HG03064 (cell line): Measurements from ENCODE around the gene KCNQ5.
"Not testable (repeated sequence)": the region's sequence is repeated elsewhere in the genome, so short reads cannot be mapped to it uniquely, and the experiment has no call there.

Experiments used
- ATAC-seq: cut with Tn5 transposase; IDR thresholded peaks from one replicate; pipeline ENCODE4 v1.9.1; 2021; ENCODE audit warnings: low read depth; ENCODE audit not compliant: unreplicated experiment

KCNQ5 gene

DNA sequence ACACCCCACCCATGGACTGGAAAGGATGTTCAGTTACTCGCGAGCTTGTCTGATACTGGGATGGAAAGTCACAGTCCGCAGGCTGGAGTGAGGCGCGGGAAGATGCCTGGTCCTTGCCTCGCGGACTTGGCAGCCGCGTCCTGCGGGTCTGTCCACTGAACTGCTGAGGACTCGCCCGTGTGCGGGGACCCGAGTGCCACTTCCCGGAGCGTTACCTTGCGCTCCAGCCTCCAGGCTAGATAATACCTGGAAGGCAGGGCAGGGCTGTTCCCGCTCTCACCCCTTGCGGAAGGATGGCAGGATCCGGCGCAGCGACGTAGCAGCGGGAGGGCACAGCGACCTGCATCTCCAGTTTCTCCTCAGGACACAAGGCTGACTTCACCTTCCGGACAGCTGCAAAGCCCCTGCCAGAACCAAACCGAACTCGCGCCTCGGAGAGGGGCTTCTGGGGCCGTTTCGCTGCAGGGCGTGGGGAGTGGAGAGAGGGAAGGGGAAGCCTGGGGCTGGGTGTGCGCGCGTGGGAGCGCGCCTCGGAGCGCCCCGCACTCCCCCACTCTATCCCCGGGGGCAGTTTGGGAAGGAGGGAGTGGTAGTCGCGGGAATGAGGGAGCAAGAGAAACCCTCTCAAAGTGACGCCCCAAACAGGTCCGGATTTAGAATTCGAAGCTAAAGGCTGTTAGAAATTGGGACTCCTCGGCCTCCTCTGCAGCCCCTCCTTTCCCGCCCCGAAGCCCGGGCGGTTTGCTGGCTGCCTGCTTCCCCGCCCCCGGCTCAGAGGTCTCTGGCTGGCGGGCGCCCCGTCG is at the start of gene KCNQ5:
Gene KCNQ5, plus strand, starts transcription at position 774 of the 803 bp plus-strand sequence.
- no peak for ATAC-seq

DNA sequence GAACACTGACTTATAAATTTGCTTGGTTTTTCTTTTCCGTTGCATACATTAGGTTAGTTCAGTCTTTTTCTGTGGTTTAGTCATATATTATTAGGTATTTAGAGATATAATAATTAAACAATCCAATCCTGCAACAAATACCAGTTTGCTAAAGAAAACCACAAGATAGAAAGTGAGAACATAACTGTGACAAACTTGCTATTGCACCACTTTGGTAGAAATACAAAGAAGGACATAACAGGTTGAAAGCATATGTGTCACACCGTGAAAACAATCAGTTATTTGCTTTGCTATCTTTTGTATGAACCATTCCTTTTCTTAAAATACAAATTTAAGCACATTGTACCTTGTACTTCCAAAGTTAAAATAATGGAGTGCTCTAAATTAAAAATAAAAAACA is 42.0 kb upstream of the KCNQ5 start:
- peak; percentile 88 for ATAC-seq

DNA sequence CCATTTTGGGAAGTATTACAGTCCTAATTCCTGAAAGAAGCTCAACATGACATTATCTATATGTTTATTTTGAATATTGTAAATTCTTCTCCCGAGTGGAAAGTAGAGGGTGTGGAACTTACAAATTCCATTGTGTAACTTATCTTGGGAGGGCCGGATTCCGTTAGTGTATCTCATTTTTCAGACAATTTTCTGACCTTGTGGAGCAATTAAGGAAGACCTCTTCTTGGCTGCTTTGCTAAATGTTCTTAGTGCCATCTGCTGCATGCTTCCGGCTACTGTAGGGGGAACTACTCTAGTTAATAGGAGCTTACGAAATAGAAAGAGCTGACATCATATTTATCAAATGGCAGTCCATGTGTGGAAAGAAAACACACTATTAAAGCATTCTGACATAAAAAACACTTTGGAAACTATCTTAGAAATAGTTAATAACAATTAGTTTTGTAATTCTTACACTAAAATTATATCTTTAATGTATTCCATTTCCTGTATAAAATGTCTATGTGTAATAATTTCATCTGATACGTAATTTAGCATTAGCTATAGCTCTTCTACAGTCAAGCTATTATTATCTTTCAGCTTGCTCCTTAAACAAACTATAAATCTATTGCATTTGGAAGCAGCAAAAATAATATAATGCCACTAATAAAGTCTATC is 41.5 kb upstream of the KCNQ5 start:
- ATAC-seq = no peak

DNA sequence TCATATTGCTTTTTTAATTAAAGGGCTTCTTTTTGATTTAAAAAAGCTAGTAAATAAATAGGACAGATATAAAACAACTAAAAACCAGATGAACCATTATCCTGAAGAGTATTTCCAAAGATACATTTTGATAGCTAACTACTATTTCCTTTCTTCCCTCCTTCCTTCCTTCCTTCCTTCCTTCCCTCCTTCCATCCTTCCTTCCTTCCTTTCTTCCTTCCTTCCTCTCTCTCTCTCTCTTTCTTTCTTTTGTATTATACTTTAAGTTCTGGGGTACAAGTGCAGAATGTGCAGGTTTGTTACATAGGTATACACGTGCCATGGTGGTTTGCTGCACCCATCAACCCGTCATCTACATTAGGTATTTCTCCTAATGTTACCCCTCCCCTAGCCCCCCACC is 40.9 kb upstream of the KCNQ5 start:
- ATAC-seq = not testable (repeated sequence)

DNA sequence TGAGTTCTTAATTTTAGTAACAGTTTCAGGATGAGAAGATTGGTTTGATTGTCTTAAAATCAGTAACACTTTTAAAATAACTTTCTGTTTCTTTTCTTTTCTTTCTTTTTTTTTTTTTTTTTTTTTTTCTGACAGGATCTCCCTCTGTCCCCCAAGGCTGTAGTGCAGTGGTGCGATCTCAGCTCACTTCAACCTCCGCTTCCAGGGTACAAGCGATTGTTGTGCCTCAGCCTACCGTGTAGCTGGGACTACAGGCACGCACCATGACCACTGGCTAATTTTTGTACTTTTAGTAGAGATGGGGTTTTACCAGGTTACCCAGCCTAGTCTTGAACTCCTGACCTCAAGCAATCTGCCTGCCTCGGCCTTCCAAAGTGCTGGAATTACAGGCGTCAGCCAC is 33.7 kb upstream of the KCNQ5 start:
- ATAC-seq = no peak

DNA sequence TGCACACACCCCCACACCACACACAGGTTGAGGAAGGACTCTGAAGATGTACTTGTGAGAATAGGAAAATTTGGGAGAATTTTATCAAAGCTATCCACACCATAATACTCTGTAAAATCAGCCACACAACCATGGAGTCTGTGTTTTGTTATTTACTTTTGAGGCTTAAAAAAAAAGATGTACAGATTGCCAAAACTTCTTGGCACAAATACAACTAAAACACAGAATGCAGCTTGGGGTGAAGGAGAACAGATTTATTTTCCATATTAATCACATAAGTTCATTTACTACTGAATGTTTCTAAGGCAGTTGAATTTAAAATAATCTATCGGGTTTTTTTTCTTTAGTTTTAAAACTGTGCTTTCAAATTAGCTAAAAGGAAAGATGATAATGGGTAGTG is 32.8 kb upstream of the KCNQ5 start:
- no peak for ATAC-seq

DNA sequence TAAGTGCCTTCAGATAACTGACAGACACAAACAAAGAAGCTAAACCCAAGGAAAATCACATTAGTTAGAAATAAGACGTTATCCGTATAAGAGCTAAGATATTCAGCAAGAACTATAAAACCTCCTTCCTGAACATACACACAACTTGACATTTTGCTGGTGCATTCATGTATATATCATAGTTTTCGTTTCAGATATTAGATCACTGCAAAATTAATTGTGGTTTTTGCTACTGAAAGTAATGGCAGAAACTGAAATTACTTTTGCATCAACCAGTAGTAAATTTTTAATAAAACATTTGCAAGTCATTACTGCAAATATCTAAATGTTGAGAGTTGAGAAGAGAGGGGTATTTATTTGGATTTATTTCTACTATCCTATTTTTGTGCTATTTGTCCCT is 26.1 kb upstream of the KCNQ5 start:
- peak; percentile 93 for ATAC-seq

DNA sequence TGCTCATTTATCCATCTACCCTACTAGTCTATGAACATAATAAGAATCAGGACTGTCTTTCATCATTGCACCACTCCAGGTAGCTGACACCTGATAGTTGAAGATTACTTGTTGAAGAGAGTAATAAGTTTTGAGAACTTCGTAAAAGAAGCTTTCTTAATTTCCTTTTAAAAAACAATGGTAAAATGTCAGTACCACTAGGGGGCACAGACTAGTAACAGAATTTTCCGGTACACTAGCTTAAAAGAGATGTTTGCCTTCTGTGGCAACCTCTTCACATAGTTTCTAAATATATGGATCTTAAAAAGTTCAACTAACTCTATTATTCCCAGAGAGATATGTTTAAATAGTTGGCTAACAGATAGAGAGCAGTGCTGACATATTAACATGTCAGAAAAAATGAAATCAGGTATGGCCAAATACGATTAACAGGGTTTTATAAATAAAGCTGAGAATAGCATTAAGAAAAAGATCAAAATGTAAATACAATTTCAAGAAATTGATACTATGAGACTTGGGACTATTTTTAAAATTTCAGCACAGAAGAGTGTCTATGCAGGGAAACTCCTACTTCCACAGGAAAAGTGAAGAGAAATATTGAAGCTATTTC is 5.4 kb upstream of the KCNQ5 start:
- ATAC-seq = no peak

DNA sequence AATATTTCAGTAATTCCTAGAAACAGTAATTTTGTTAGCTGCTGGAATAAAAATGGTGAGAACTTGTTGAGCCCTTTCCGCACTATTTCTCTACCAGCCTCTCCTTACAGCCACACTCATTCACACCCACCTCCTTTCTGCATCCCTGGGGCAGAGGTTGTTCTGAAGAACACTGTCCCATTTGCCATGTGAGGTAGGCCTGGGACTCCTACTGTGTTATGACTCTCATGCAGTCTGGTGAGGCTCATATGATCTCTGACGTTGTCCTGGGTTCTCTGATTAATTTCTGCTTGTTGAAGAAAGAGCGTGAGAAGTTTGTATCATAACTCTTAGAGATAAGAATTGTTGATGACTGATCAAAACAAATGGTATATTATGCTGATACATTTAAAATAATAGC is 4.1 kb upstream of the KCNQ5 start:
- no peak for ATAC-seq

DNA sequence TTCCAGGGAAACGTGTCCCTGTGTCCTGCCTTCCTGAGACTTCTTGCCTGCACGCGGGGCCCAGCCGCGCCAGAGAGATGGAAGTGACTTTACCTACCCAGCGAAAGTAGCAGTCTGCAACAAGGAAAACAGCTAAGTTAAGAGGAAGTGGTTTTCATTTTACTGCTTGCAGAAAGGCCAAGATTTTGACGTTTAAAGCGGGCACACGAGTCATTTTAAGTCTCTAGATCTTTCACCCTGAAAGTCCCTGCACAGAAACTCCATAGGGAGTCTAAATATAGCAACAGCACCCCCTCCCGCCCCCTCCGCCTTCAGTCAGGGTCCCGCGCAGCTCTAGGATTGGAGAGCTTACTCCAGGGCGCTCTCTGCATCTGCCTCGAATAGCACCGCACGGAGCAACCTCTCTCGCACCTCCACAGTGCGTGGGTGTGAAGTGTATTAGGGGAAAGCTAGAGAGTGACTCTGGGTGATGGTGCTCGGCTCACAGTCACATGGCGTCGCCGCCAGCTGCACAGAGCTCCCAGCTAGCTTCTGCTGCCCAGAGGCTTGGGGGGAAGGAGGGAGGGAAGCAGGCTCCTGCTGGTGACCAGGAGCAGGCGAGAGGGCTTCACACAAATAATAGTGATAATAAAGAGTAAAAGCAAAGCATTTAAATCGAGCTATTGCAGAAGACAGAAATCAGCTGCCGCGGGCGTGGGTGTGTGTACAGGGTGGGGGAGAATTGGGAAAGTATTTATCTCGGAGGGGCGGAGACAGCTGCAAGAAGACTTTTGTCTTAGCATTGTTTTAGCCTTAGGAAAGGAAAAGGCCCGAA is 1.8 kb upstream of the KCNQ5 start:
- ATAC-seq = peak; percentile 46

DNA sequence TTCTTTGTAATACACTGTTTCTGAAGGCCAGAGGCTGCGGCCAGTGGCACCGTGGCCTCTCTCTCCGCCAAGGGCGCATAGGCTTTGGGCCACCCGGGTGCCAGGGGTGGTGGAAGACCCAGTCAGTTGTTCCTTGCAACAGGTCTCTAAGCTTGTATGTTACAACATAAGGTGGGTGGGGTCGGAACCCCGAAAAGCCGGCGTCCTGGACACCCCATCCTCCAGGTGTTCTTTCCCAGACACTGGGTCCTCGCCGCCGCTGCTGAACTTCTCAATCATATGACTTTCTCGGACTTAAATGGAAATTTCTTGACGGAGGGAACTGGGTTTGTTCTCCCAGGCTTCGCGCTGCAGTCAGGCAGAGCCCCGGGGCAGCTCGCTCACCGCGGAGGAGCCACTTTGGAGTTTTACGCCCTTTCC is 983 bp upstream of the KCNQ5 start:
- no peak for ATAC-seq

DNA sequence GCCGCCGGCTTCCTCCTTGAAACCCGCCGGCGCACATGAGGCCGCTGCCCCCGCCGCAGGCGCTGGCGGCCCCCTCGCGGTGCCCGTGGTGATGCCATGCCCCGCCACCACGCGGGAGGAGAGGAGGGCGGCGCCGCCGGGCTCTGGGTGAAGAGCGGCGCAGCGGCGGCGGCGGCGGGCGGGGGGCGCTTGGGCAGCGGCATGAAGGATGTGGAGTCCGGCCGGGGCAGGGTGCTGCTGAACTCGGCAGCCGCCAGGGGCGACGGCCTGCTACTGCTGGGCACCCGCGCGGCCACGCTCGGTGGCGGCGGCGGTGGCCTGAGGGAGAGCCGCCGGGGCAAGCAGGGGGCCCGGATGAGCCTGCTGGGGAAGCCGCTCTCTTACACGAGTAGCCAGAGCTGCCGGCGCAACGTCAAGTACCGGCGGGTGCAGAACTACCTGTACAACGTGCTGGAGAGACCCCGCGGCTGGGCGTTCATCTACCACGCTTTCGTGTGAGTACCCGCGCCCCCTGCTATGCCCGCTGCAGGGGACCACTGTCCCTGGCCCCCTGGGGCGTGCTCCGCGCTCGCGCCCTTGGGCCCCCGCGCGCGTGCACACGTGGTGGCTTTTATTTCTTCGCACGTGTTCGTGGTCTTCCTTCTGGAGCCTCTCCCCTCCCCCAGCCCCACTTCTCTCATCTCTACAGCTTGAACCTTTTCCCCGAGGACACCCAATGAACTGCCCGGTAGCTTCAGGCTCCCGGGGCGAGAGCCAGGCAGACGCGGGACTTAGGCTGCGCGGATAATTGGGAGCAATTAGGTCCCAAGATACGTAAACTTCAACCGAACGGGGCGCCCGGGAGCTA is 453 bp downstream of the KCNQ5 start:
- ATAC-seq = peak; percentile 25

DNA sequence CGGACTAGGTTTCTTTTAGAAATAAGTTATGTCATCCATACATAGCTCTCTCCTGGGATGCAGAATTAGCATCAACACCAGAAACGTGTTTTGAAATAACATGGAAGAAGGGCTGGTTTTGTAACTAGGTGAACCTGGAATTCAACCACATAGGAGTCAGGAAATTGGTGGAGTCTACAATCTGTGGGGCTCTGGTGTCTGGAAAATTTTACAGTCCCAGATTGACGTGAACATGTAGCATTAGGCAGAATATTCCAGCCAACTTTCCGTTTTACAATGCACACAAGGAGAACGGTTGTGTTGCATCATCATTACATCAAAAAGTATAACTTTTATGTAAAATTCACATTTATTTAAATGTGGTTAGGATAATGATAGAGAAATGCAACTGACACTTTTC is 1.9 kb downstream of the KCNQ5 start:
- ATAC-seq = no peak

DNA sequence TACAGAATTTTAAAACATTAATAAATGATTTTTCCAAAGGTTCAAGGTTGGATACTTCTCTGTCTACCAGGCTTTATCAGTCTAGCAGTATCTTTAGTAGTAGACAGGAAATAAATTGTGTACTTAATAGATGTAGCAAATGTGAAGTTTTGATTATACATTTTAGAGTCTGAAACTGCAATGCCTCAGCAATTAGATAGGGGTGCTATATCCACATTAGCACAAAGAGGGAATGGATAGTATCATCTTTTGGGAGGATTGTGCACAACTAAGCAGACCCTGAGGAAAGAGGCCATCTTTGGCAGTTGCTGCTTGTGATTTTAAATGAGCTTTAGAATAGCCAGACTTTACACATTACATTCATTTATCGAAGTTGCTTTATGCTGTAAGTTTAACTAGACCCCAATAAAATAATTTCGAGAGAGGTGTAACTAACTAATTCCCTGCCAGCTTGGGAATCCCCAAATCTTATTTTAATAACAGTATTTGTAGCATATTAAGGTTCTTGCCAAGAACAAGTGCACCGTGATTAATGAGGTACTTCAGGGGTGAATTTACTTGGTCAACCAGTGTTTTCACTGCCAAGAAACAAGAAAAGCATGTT is 2.8 kb downstream of the KCNQ5 start:
- ATAC-seq = no peak

DNA sequence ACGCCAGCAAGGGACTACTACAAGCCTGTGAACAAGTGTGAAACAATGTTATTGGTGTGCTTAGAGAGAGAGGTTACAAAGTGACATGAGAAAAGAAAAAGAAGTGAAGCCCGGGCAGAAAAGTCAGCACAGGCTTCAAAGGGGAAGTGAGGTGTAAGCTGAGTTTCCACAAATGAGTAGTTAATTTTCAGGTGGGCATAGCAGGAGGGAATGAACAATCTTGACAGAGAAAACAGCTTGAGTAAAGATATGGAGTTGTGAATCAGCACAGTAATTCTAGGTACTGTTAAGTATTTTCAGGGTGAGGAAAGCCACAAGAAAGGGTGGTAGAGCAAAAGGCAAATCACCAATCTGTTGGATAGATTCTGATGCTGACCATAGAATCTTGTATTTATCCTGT is 4.3 kb downstream of the KCNQ5 start:
- peak; percentile 49 for ATAC-seq

DNA sequence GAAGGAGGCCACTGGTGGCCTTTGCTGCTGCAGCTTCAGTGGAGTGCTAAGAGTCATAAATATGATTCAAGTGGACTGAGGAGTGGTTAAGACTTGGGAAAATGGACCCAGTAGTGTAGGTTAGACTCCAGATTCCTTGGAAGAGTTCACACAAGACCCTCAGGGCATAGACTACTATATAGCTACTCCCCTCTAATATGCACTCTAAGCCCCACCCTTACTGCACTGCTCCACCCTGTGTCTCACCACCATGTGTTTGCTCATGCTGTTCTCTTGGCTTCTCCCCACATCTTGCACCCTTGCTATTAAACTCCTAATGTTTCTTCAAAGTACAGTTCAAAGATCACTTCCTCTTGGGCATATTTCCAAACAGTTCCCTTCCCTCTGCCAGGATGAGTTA is 5.7 kb downstream of the KCNQ5 start:
- no peak for ATAC-seq

DNA sequence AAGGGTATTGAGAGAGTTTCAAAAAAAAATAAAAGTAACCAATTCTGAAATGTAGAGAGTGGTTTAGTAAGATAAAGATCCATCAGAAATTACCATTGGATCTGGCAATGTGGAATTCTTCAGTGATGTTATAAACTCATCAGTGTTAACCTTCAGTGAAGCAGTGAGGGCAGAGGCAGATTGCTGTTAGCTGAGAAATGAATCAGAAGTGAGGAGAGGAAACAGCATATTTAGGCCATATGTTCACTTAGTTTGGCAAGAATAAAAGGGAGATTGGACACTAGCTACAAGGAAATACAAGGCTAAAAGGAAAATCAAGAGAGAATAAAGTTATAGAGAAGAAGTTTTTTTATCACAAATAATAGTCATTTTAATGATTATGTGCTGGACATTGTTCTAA is 9.6 kb downstream of the KCNQ5 start:
- no peak for ATAC-seq

DNA sequence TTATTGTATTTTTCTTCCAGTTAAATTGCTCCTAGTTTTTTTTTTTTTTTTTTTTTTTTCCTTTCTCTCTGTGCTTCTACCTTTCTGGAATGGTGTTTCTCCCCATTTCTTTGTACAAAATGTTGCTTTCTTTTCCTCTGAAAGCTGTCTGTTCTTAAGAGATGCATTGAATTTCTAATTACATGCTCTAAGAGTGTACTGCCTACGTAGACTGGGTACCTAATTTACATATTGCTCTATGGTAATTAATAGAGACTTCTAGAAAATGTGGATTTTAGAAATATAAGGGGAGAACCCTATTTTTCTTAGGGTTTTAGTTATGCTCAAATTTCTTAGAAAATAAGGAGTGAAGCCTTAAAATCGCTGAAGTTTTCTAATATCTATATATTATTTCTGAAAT is 13.8 kb downstream of the KCNQ5 start:
- ATAC-seq = no peak

DNA sequence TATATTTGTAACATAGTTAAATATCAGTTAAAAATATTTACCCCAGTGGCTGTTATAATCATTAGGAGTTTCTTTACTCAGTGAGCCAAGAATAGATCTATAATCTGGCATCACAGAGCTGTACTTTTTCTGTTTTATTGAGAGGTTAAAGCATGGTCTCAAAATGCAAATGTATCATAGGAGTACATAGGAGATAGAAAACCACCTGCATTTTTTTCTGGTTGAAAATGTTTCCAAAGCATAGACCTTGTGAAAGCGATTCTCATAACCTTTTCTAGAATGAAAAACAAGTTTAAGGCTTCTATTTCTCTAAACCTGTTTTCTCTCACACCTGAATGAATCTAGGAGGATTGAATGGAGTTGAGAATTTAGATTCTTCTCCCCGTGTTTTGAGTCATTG is 14.4 kb downstream of the KCNQ5 start:
- peak; percentile 90 for ATAC-seq

DNA sequence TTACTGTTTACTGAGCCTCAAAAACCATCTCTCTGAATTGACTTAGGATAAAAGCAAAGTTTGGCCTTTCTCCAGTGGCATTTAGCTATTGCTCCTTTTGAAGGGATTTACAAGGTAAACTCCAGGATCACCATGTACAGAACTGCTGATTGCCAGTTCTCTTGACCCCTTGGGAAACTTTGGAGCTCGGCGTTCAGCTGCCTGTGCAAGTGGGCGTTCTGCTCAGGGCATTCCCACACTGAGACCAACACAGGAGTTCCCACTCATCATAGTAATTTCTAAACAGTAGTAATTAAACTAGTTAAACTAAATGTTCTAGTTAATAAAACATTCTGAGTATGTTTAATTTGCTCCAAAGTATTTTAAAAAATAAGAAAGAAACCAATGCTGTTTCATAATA is 14.9 kb downstream of the KCNQ5 start:
- no peak for ATAC-seq
